ENCODE data around the gene SPTBN1.

- no peak for TF ChIP-seq EZH2 (IDR thresholded peaks at IDR 0.05)
- no peak for TF ChIP-seq POLR2AphosphoS5 (IDR thresholded peaks at IDR 0.05; ENCODE audit: borderline replicate concordance, low read depth, low read length)
Measured at GRCh38 chr2:54439582-54439981, 16.5 kb upstream of the SPTBN1 start.
